ENCODE measurements around the gene CEP164.
A peak's percentile ranks its signal among the peaks of the same experiment; 100 is the strongest.

The CEP164 gene

GRCh38 chr11:117443266-117444186 lies 115.9 kb downstream of the CEP164 start:
- no peaks in the 10 kb centered on the region for H3K27me3 ChIP-seq (ENCODE audit: low read depth, low read length)
- H3K4me2 ChIP-seq (ENCODE audit: low read length): no peak overlapping the region
- H3K9ac ChIP-seq (ENCODE audit: low read length): no peak overlapping the region

GRCh38 chr11:117444256-117444655 lies 116.6 kb downstream of the CEP164 start:
- Histone ChIP-seq H3K27ac (ENCODE audit: low read length) (no peak overlapping the region), H3K9me3 (ENCODE audit: insufficient read depth, low read length) (no peaks in the 10 kb centered on the region), H3K79me2 (ENCODE audit: low read length) (no peaks in the 10 kb centered on the region), H3K4me3 (ENCODE audit: low read length) (no peak overlapping the region), H3K36me3 (replicated peaks; ENCODE audit: low read depth, low read length) (no peaks in the 10 kb centered on the region), H2AFZ (ENCODE audit: low read depth, low read length) (no peak overlapping the region), H3K4me2 (ENCODE audit: low read length) (no peak overlapping the region), H3K4me1 (ENCODE audit: low read length) (peaks cover 6% of the 10 kb centered on the region; the same call in 1 of the 2 replicates), H4K20me1 (ENCODE audit: insufficient read depth, low read length) (no peaks in the 10 kb centered on the region), H3K27me3 (ENCODE audit: low read depth, low read length) (no peaks in the 10 kb centered on the region), H3K9ac (ENCODE audit: low read length) (no peak overlapping the region)
- TF ChIP-seq EZH2phosphoT487 (IDR thresholded peaks at IDR 0.05; ENCODE audit: low read depth): no peak
- TF ChIP-seq, protein P1, sequence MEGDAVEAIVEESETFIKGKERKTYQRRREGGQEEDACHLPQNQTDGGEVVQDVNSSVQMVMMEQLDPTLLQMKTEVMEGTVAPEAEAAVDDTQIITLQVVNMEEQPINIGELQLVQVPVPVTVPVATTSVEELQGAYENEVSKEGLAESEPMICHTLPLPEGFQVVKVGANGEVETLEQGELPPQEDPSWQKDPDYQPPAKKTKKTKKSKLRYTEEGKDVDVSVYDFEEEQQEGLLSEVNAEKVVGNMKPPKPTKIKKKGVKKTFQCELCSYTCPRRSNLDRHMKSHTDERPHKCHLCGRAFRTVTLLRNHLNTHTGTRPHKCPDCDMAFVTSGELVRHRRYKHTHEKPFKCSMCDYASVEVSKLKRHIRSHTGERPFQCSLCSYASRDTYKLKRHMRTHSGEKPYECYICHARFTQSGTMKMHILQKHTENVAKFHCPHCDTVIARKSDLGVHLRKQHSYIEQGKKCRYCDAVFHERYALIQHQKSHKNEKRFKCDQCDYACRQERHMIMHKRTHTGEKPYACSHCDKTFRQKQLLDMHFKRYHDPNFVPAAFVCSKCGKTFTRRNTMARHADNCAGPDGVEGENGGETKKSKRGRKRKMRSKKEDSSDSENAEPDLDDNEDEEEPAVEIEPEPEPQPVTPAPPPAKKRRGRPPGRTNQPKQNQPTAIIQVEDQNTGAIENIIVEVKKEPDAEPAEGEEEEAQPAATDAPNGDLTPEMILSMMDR (IDR thresholded peaks at IDR 0.05; ENCODE audit: low read depth, low read length): no peak

More at GRCh38 chr11:117443266-117444186, 115.9 kb downstream of the CEP164 start:
- no peaks in the 10 kb centered on the region for H4K20me1 ChIP-seq (ENCODE audit: insufficient read depth, low read length)
- TF ChIP-seq, protein P1 (IDR thresholded peaks at IDR 0.05; ENCODE audit: low read depth, low read length): peak; percentile 50
- no peak for TF ChIP-seq EZH2phosphoT487 (IDR thresholded peaks at IDR 0.05; ENCODE audit: low read depth)
- no peak overlapping the region for H3K4me3 ChIP-seq (ENCODE audit: low read length)
- H3K4me1 ChIP-seq (ENCODE audit: low read length): peaks cover 6% of the 10 kb centered on the region; the same call in 1 of the 2 replicates
- no peak overlapping the region for H2AFZ ChIP-seq (ENCODE audit: low read depth, low read length)
- H3K36me3 ChIP-seq (replicated peaks; ENCODE audit: low read depth, low read length): no peaks in the 10 kb centered on the region
- no peaks in the 10 kb centered on the region for H3K79me2 ChIP-seq (ENCODE audit: low read length)
- no peaks in the 10 kb centered on the region for H3K9me3 ChIP-seq (ENCODE audit: insufficient read depth, low read length)
- no peak overlapping the region for H3K27ac ChIP-seq (ENCODE audit: low read length)

DNA sequence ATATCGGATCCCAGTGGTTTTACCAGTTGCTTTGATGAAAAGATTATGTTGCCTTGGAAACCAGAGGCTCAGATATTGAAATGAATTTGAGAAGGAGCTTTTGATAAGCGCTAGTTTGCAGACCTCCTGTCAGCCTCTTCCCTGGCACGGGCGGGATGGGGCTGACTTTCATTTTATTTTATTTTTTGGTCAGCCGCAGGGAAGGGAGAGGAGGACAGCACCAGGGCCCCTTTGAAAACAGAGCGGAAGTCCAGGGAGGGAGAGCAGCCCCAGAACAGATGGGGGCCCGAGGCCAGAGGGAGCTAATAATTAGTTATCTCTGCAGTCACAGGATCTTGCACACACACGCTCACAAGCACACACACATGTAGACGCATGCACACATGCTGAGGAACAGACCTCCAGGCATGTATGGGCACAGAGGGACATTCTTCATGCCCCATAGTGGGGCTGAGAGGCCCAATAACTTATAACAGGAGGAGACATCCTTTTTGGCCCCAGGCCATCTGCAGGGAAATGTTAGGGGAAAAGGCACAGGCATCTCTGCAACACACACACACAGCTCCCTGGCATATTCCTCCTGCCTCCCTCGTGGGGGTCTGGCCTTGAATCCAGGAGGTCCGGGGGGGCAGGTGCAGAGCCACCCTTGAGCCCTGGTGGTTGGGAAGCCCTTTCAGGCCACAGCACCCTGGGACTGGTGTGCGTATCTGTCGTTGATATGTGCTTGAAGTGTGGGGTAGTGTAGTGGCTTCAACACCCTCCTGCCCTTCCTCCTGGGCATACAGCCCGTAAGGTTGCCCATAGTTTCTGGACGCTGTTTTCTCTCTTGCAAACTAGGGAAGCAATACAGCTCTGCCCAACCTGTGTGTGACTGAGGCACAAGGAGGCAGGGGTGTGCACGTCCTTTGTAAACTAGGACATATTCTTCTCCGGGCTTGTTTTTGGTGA lies 117.3 kb downstream of the CEP164 start:
- Histone ChIP-seq H3K4me2 (ENCODE audit: low read length) (no peak overlapping the region), H3K27me3 (ENCODE audit: low read depth, low read length) (no peaks in the 10 kb centered on the region), H4K20me1 (ENCODE audit: insufficient read depth, low read length) (no peaks in the 10 kb centered on the region), H2AFZ (ENCODE audit: low read depth, low read length) (no peak overlapping the region), H3K9ac (ENCODE audit: low read length) (no peak overlapping the region), H3K4me3 (ENCODE audit: low read length) (no peak overlapping the region), H3K36me3 (replicated peaks; ENCODE audit: low read depth, low read length) (no peaks in the 10 kb centered on the region), H3K79me2 (ENCODE audit: low read length) (no peaks in the 10 kb centered on the region), H3K9me3 (ENCODE audit: insufficient read depth, low read length) (no peaks in the 10 kb centered on the region), H3K27ac (ENCODE audit: low read length) (no peak overlapping the region), H3K4me1 (ENCODE audit: low read length) (peaks cover 6% of the 10 kb centered on the region; the same call in 1 of the 2 replicates)
- TF ChIP-seq EZH2phosphoT487 (IDR thresholded peaks at IDR 0.05; ENCODE audit: low read depth): no peak
- TF ChIP-seq, protein P1 (IDR thresholded peaks at IDR 0.05; ENCODE audit: low read depth, low read length): no peak

All from OCI-LY3 (cell line).